MCF 10A (cell line): Measurements from ENCODE around the gene TAB2. TPM values are rescaled to one million over a fixed set of nuclear protein-coding genes. Genes with fewer than 3 reads are reported as not detected.

Experiments used
- BruUV-seq: library from RNA; stranded (reverse); fragments of 400-500 nt; replicated peaks from 2 replicates; lab custom pipeline; 2021; lab: Mats Ljungman, UMichigan
- CTCF ChIA-PET: fragments of 300-600 bp; sonication (Branson Sonifier 250); formaldehyde crosslinking; extraction: SDS; loops from one replicate; lab custom pipeline; 2021; ENCODE audit warnings: antibody characterized with exemption, inconsistent platforms; lab: Yijun Ruan, JAX
- POLR2A ChIA-PET: fragments of 300-600, 350-650 bp; sonication (Branson Sonifier 250); formaldehyde crosslinking; extraction: SDS; loops from one replicate; lab custom pipeline; 2020; ENCODE audit warnings: antibody characterized with exemption, inconsistent platforms; lab: Yijun Ruan, JAX
- DNase-seq: peaks from one replicate; pipeline ENCODE4 v3.0.0-alpha.2; 2018; ENCODE audit not compliant: unreplicated experiment
- H3K27ac Mint-ChIP-seq: one replicate; pipeline ENCODE4 v1.8.0; 2022; ENCODE audit warnings: mild to moderate bottlenecking, low read depth, mixed read lengths; ENCODE audit not compliant: unreplicated experiment
- H3K27me3 Mint-ChIP-seq: one replicate; pipeline ENCODE4 v1.8.0; 2022; ENCODE audit warnings: mixed read lengths; ENCODE audit not compliant: insufficient read depth, unreplicated experiment
- H3K36me3 Mint-ChIP-seq: one replicate; pipeline ENCODE4 v1.8.0; 2022; ENCODE audit warnings: mild to moderate bottlenecking, moderate library complexity, mixed read lengths; ENCODE audit not compliant: insufficient read depth, unreplicated experiment
- H3K4me1 Mint-ChIP-seq: one replicate; pipeline ENCODE4 v1.8.0; 2022; ENCODE audit warnings: mixed read lengths; ENCODE audit not compliant: insufficient read depth, unreplicated experiment
- H3K4me3 Mint-ChIP-seq: one replicate; pipeline ENCODE4 v1.8.0; 2022; ENCODE audit warnings: mild to moderate bottlenecking, moderate library complexity, mixed read lengths; ENCODE audit not compliant: unreplicated experiment
- H3K9me3 Mint-ChIP-seq: one replicate; pipeline ENCODE4 v1.8.0; 2022; ENCODE audit warnings: mixed read lengths; ENCODE audit not compliant: unreplicated experiment
- intact Hi-C: fragments of 100-400 bp; cut with micrococcal nuclease; formaldehyde crosslinking; loops from 2 replicates; pipeline ENCODE4 v1.14.1; 2022
- total RNA-seq: library from RNA; stranded (reverse); gene quantifications from 2 replicates; pipeline ENCODE4 v1.2.3, GENCODE V29; 2022
- TF ChIP-seq, protein P1 (sequence below): fragments of 200-600 bp; IDR thresholded peaks from one replicate; pipeline ENCODE4 v1.8.0; 2022; ENCODE audit warnings: antibody characterized with exemption, mild to moderate bottlenecking; ENCODE audit not compliant: unreplicated experiment

The TAB2 gene
- total RNA-seq, 1 experiment from 2014 or later: 76.4 TPM

DNA sequence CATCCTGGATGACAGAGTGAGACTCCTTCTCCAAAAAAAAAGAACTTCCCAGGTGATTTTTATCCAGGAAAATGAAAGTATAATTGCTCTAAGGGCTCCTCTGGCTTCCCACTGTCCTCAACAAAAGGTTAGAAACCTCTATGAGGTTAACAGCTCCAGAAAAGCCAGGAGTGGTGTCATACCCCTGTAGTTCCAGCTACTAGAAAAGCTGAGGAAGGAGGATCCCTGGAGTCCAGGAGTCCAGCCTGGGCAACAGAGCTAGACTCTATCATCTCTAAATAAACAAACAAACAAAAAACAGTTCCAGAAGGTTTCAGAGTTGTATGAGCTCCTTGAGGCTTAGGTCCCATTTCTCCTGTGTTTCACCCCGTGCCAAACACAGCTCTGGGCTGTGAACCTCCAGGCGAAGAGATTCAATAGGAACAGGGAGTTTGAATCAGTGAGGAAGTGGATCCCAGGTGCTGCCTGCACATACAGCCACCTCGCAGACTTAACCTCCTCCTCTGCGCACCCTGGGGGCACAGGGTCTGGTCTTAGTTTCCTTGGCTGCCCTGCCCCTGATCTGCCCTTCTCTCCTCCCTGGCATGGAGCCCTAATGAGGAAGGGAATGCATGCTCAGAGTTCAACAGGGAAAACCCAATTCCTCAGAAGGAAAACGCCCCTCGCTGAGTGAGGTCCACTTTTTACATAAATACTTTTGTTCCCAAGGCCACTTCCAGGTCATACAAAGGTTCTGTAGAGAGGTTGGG, 136.3 kb downstream of the TAB2 start:
- Mint-ChIP-seq H3K9me3 (no peaks in the 10 kb centered on the region), H3K36me3 (no peaks in the 10 kb centered on the region), H3K27me3 (no peaks in the 10 kb centered on the region), H3K4me1 (peaks cover 6% of the 10 kb centered on the region), H3K27ac (no peak overlapping the region), H3K4me3 (no peak overlapping the region)
- no TSS peak for BruUV-seq
- POLR2A ChIA-PET: interaction anchor here (0.7 to 1.1 kb wide), 4 partner anchors 22 to 155 kb away, joined by 3 to 5 read pairs (median 3); partner anchors contain the start of gene PPIL4
- DNase-seq: no peak
- CTCF ChIA-PET: interaction anchor here (0.6 to 1.6 kb wide), 9 partner anchors 20 to 888 kb away, joined by 3 to 7 read pairs (median 4); no protein-coding TSS in a partner anchor
- intact Hi-C loops: no loop called here
- TF ChIP-seq, protein P1, sequence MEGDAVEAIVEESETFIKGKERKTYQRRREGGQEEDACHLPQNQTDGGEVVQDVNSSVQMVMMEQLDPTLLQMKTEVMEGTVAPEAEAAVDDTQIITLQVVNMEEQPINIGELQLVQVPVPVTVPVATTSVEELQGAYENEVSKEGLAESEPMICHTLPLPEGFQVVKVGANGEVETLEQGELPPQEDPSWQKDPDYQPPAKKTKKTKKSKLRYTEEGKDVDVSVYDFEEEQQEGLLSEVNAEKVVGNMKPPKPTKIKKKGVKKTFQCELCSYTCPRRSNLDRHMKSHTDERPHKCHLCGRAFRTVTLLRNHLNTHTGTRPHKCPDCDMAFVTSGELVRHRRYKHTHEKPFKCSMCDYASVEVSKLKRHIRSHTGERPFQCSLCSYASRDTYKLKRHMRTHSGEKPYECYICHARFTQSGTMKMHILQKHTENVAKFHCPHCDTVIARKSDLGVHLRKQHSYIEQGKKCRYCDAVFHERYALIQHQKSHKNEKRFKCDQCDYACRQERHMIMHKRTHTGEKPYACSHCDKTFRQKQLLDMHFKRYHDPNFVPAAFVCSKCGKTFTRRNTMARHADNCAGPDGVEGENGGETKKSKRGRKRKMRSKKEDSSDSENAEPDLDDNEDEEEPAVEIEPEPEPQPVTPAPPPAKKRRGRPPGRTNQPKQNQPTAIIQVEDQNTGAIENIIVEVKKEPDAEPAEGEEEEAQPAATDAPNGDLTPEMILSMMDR: no peak

DNA sequence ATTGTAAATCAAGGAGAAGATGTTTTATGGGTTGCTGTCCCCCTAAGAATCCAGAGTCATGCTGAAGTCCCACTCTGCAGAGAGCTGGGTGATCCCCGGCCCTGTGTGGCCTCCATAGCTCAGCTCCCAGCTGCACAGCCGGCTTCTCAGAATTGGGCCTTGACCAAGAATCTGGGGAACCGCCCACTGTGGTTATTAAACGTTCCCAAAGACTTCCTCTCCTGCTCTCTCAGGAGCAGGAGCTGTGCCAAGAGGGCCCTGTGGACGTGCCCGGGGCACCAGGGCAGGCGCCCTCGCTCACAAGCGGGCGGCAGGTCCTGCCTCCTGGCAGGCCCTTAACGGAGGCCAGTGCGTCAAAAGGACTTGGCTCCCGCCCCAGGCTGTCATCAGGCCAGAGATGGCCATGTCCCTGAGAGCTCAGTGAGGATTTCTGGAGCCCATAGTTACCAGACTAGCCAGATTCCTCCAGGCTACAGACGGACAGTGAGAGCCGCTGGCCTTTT, 136.9 kb downstream of the TAB2 start:
- no peaks in the 10 kb centered on the region for H3K36me3 Mint-ChIP-seq
- CTCF ChIA-PET: interaction anchor here (0.6 to 1.6 kb wide), 5 partner anchors 19 to 881 kb away, joined by 3 to 7 read pairs (median 4); no protein-coding TSS in a partner anchor
- H3K4me3 Mint-ChIP-seq: no peak overlapping the region
- H3K4me1 Mint-ChIP-seq: peaks cover 6% of the 10 kb centered on the region
- H3K27me3 Mint-ChIP-seq: no peaks in the 10 kb centered on the region
- peak; percentile 95 for DNase-seq
- no peak overlapping the region for H3K27ac Mint-ChIP-seq
- BruUV-seq: no TSS peak
- POLR2A ChIA-PET: interaction anchor here (0.8 to 1.4 kb wide), 5 partner anchors 10 to 156 kb away, joined by 3 to 6 read pairs (median 4); partner anchors contain the start of gene PPIL4
- TF ChIP-seq, protein P1: no peak
- intact Hi-C loops: no loop called here
- H3K9me3 Mint-ChIP-seq: no peaks in the 10 kb centered on the region

DNA sequence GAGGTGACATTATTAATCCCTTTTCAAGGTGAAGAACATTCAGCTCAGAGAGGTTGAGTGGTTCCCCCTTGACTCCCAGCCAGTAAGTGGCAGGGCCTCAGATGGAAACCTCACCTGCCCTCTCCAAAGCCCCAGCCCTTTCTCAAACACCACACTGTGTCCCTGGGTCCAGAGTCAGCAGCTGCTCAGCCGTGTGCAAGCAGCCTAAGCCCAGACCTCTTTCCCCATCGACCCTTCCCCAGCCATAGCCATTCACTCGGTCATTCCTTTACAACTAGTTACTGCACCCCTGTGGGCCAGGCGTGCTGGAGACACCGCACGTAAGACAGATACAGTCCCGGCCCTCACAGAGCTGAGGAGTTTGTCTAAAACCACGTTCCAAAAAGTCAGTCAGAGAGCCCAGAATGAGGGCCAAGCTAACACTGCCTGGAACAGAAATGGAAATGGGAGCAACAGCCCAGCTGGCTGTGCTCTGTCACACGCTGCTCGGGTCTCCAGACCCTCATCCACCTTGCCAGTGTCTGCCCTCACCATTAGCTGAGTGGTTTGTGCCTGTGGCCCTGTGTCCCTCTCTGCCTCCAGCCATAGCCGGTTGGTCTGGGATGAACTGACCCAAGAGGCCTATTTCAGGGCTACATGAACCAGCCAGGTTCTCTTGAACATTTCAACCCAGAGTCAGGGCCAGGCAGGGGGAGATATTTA, 137.7 kb downstream of the TAB2 start:
- DNase-seq: no peak
- Mint-ChIP-seq H3K27me3 (no peaks in the 10 kb centered on the region), H3K4me1 (peaks cover 6% of the 10 kb centered on the region), H3K36me3 (no peaks in the 10 kb centered on the region), H3K27ac (peak overlapping the region; percentile 11), H3K9me3 (no peaks in the 10 kb centered on the region), H3K4me3 (no peak overlapping the region)
- TF ChIP-seq, protein P1: no peak
- ChIA-PET CTCF (interaction anchor here (0.6 to 1.6 kb wide), 3 partner anchors 19 to 534 kb away, joined by 3 to 6 read pairs (median 4); no protein-coding TSS in a partner anchor), POLR2A (interaction anchor here (0.6 to 1.4 kb wide), 6 partner anchors 10 to 156 kb away, joined by 3 to 6 read pairs (median 4); partner anchors contain the start of gene PPIL4)
- BruUV-seq: no TSS peak
- intact Hi-C loops: no loop called here
